Measurements from ENCODE around the gene PDSS2.

PDSS2 gene

GRCh38 chr6:107473660-107474059, 14.3 kb upstream of the PDSS2 start:
- Histone ChIP-seq H3K4me1 (ENCODE audit: control insufficient read depth in 5 of 5, insufficient read depth in 5 of 5, low read length in 5 of 5) (no peaks in the 10 kb centered on the region), H3K27ac (ENCODE audit: low read depth, low read length) (no peak overlapping the region), H3K9ac (ENCODE audit: low read length in 5 of 5) (no peak overlapping the region), H3K4me3 (ENCODE audit: low read depth in 1 of 5, low read length in 5 of 5) (no peak overlapping the region), H3K36me3 (ENCODE audit: control insufficient read depth in 5 of 5, insufficient read depth in 5 of 5, low read length in 5 of 5) (no peaks in the 10 kb centered on the region), H3K9me3 (ENCODE audit: control insufficient read depth in 5 of 5, low read length in 5 of 5) (no peaks in the 10 kb centered on the region), H3K27me3 (ENCODE audit: control insufficient read depth in 5 of 5, insufficient read depth in 4 of 5, low read length in 5 of 5) (no peaks in the 10 kb centered on the region)

DNA sequence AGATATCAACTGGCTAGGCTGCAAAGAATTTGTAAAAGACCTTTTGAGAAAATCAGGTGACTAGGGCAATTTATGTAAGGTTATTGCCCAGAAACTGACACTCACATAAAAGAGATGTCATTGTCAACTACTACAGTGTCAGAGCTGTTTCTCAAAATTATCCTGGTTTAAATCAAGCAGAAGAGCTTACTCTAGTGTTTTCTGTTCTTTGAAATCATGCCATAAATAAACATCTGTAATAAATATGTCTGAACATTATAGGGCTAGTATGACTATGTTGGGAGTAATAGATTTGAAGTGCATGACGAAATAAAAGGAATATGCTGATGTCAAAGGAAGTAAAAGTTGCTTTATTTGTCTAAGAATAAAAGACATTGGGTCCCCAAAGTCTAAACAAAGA, 11.0 kb upstream of the PDSS2 start:
- Histone ChIP-seq H3K27ac (ENCODE audit: low read depth, low read length) (no peak overlapping the region), H3K27me3 (ENCODE audit: control insufficient read depth in 5 of 5, insufficient read depth in 4 of 5, low read length in 5 of 5) (no peaks in the 10 kb centered on the region), H3K4me3 (ENCODE audit: low read depth in 1 of 5, low read length in 5 of 5) (no peak overlapping the region), H3K9ac (ENCODE audit: low read length in 5 of 5) (no peak overlapping the region), H3K9me3 (ENCODE audit: control insufficient read depth in 5 of 5, low read length in 5 of 5) (no peaks in the 10 kb centered on the region), H3K36me3 (ENCODE audit: control insufficient read depth in 5 of 5, insufficient read depth in 5 of 5, low read length in 5 of 5) (no peaks in the 10 kb centered on the region), H3K4me1 (ENCODE audit: control insufficient read depth in 5 of 5, insufficient read depth in 5 of 5, low read length in 5 of 5) (no peaks in the 10 kb centered on the region)

DNA sequence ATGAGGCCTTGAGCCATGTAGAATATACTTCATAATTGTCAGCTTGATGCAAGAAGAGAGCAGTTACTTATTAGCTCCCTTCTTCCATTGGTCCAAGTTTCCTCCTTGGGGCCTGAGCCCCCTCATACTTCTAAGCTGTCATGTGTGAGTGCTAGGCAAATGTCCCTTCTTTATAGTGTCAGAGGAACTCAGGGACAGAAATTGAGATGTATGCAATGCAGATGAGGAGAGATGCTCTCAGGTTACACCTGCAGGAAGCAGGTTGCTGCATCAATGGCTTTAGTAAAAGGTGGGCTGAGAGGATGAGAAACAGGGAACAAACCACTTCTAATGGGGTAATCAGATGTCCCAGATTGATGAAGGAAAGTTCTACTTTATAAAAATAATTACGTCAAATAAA, 6.7 kb upstream of the PDSS2 start:
- Histone ChIP-seq H3K9me3 (ENCODE audit: control insufficient read depth in 5 of 5, low read length in 5 of 5) (no peaks in the 10 kb centered on the region), H3K4me3 (ENCODE audit: low read depth in 1 of 5, low read length in 5 of 5) (no peak overlapping the region), H3K36me3 (ENCODE audit: control insufficient read depth in 5 of 5, insufficient read depth in 5 of 5, low read length in 5 of 5) (no peaks in the 10 kb centered on the region), H3K9ac (ENCODE audit: low read length in 5 of 5) (no peak overlapping the region), H3K27me3 (ENCODE audit: control insufficient read depth in 5 of 5, insufficient read depth in 4 of 5, low read length in 5 of 5) (no peaks in the 10 kb centered on the region), H3K27ac (ENCODE audit: low read depth, low read length) (no peak overlapping the region), H3K4me1 (ENCODE audit: control insufficient read depth in 5 of 5, insufficient read depth in 5 of 5, low read length in 5 of 5) (no peaks in the 10 kb centered on the region)

- Histone ChIP-seq H3K27ac (ENCODE audit: low read depth, low read length) (peak overlapping the region; percentile 91), H3K9me3 (ENCODE audit: control insufficient read depth in 5 of 5, low read length in 5 of 5) (no peaks in the 10 kb centered on the region), H3K4me1 (ENCODE audit: control insufficient read depth in 5 of 5, insufficient read depth in 5 of 5, low read length in 5 of 5) (peaks cover 0 to 17% (median 15%) of the 10 kb centered on the region in 5 donors), H3K4me3 (ENCODE audit: low read depth in 1 of 5, low read length in 5 of 5) (peak overlapping the region; percentile 81 to 99 (median 91)), H3K36me3 (ENCODE audit: control insufficient read depth in 5 of 5, insufficient read depth in 5 of 5, low read length in 5 of 5) (no peaks in the 10 kb centered on the region), H3K9ac (ENCODE audit: low read length in 5 of 5) (peak overlapping the region; percentile 71 to 83 (median 82)), H3K27me3 (ENCODE audit: control insufficient read depth in 5 of 5, insufficient read depth in 4 of 5, low read length in 5 of 5) (no peaks in the 10 kb centered on the region)
Measured at GRCh38 chr6:107460083-107460631, 793 bp upstream of the PDSS2 start.

DNA sequence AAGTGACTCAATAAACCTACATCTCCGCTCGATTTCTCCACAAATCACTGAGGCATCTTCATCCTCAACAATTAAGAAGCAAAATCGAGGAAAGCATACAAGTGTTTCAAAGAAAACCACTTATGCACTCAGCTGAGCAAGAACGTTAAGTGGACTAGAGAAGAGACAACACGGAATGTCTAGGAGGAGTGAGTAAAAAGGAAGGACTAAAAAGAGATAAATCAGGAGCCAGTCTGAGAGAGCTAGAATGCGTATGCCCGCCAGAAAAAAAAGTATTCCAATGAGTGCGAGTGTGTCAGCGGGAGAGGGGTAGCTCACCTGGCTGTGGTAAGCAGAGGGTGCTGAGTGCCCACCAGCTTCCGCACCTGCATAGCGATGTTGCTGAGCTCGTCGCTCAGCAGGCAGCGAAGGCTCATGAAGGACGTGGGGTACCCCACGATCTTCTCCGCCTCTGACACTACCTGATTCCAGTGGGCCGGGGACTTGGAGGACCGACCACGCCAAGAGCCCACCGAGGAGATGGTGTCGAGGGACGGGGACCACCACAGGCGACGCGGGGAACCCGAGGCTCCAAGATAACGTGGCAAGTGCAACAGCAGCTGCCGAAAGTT, 587 bp downstream of the PDSS2 start:
- Histone ChIP-seq H3K9ac (ENCODE audit: low read length in 5 of 5) (peak overlapping the region; percentile 75 to 99 (median 82)), H3K4me3 (ENCODE audit: low read depth in 1 of 5, low read length in 5 of 5) (peak overlapping the region; percentile 81 to 99 (median 91)), H3K9me3 (ENCODE audit: control insufficient read depth in 5 of 5, low read length in 5 of 5) (no peaks in the 10 kb centered on the region), H3K27ac (ENCODE audit: low read depth, low read length) (peak overlapping the region; percentile 91), H3K27me3 (ENCODE audit: control insufficient read depth in 5 of 5, insufficient read depth in 4 of 5, low read length in 5 of 5) (no peaks in the 10 kb centered on the region), H3K4me1 (ENCODE audit: control insufficient read depth in 5 of 5, insufficient read depth in 5 of 5, low read length in 5 of 5) (peaks cover 0 to 17% (median 15%) of the 10 kb centered on the region in 5 donors), H3K36me3 (ENCODE audit: control insufficient read depth in 5 of 5, insufficient read depth in 5 of 5, low read length in 5 of 5) (no peaks in the 10 kb centered on the region)

DNA sequence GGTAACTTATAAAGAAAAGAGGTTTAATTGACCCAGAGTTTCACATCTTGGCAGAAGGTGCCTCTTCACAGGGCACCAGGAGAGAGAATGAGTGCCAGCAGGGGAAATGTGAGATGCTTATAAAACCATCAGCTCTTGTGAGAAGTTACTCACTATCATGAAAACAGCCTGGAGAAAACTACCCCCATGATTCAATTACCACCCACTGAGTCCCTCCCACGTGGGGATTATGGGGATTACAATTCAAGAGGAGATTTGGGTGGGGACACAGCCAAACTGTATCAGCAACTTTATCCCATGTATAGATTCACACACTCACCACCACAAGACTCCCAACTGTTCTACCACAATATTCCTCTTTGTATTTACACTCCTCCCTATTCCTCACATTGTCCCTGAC, 10.6 kb downstream of the PDSS2 start:
- H3K27ac ChIP-seq (ENCODE audit: low read depth, low read length), result no peak overlapping the region
- no peak overlapping the region for H3K4me3 ChIP-seq (ENCODE audit: low read depth in 1 of 5, low read length in 5 of 5)
- H3K9ac ChIP-seq (ENCODE audit: low read length in 5 of 5), result no peak overlapping the region
- no peaks in the 10 kb centered on the region for H3K36me3 ChIP-seq (ENCODE audit: control insufficient read depth in 5 of 5, insufficient read depth in 5 of 5, low read length in 5 of 5)
- peaks cover 5 to 10% (median 10%) of the 10 kb centered on the region in 5 donors for H3K9me3 ChIP-seq (ENCODE audit: control insufficient read depth in 5 of 5, low read length in 5 of 5)
- no peaks in the 10 kb centered on the region for H3K27me3 ChIP-seq (ENCODE audit: control insufficient read depth in 5 of 5, insufficient read depth in 4 of 5, low read length in 5 of 5)
- H3K4me1 ChIP-seq (ENCODE audit: control insufficient read depth in 5 of 5, insufficient read depth in 5 of 5, low read length in 5 of 5), result peaks cover 0 to 4% (median 0%) of the 10 kb centered on the region in 5 donors

DNA sequence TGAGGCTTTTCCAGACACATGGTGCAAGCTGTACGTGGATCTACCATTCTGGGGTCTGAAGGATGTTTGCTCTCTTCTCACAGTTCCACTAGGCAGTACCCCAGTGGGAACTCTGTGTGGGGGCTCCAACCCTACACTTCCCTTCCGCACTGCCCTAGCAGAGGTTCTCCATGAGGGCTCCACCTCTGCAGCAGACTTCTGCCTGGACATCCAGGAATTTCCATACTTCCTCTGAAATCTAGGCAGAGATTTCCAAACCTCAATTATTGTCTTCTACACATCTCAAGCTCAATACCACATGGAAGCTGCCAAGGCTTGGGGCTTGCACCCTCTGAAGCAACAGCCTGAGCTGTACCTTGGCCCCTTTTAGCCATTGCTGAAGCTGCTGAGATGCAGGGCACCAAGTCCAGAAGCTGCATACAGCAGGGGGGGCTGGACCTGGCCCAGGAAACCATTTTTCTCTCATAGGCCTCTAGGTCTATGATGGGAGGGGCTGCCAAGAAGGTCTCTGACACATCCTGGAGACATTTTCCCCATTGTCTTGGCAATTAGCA, 11.6 kb downstream of the PDSS2 start:
- Histone ChIP-seq H3K9me3 (ENCODE audit: control insufficient read depth in 5 of 5, low read length in 5 of 5) (peaks cover 5 to 10% (median 10%) of the 10 kb centered on the region in 5 donors), H3K4me3 (ENCODE audit: low read depth in 1 of 5, low read length in 5 of 5) (no peak overlapping the region), H3K27me3 (ENCODE audit: control insufficient read depth in 5 of 5, insufficient read depth in 4 of 5, low read length in 5 of 5) (no peaks in the 10 kb centered on the region), H3K27ac (ENCODE audit: low read depth, low read length) (no peak overlapping the region), H3K36me3 (ENCODE audit: control insufficient read depth in 5 of 5, insufficient read depth in 5 of 5, low read length in 5 of 5) (no peaks in the 10 kb centered on the region), H3K4me1 (ENCODE audit: control insufficient read depth in 5 of 5, insufficient read depth in 5 of 5, low read length in 5 of 5) (peaks cover 0 to 4% (median 0%) of the 10 kb centered on the region in 5 donors), H3K9ac (ENCODE audit: low read length in 5 of 5) (no peak overlapping the region)

GRCh38 chr6:107444277-107444676, 15.1 kb downstream of the PDSS2 start:
- no peak overlapping the region for H3K9ac ChIP-seq (ENCODE audit: low read length in 5 of 5)
- H3K36me3 ChIP-seq (ENCODE audit: control insufficient read depth in 5 of 5, insufficient read depth in 5 of 5, low read length in 5 of 5), result no peaks in the 10 kb centered on the region
- no peaks in the 10 kb centered on the region for H3K27me3 ChIP-seq (ENCODE audit: control insufficient read depth in 5 of 5, insufficient read depth in 4 of 5, low read length in 5 of 5)
- H3K27ac ChIP-seq (ENCODE audit: low read depth, low read length), result no peak overlapping the region
- no peaks in the 10 kb centered on the region for H3K4me1 ChIP-seq (ENCODE audit: control insufficient read depth in 5 of 5, insufficient read depth in 5 of 5, low read length in 5 of 5)
- H3K9me3 ChIP-seq (ENCODE audit: control insufficient read depth in 5 of 5, low read length in 5 of 5), result peaks cover 5 to 10% (median 10%) of the 10 kb centered on the region in 5 donors
- no peak overlapping the region for H3K4me3 ChIP-seq (ENCODE audit: low read depth in 1 of 5, low read length in 5 of 5)

GRCh38 chr6:107443608-107444267, 15.6 kb downstream of the PDSS2 start:
- Histone ChIP-seq H3K27ac (ENCODE audit: low read depth, low read length) (no peak overlapping the region), H3K27me3 (ENCODE audit: control insufficient read depth in 5 of 5, insufficient read depth in 4 of 5, low read length in 5 of 5) (no peaks in the 10 kb centered on the region), H3K9me3 (ENCODE audit: control insufficient read depth in 5 of 5, low read length in 5 of 5) (peaks cover 5 to 10% (median 10%) of the 10 kb centered on the region in 5 donors), H3K36me3 (ENCODE audit: control insufficient read depth in 5 of 5, insufficient read depth in 5 of 5, low read length in 5 of 5) (no peaks in the 10 kb centered on the region), H3K9ac (ENCODE audit: low read length in 5 of 5) (no peak overlapping the region), H3K4me3 (ENCODE audit: low read depth in 1 of 5, low read length in 5 of 5) (no peak overlapping the region), H3K4me1 (ENCODE audit: control insufficient read depth in 5 of 5, insufficient read depth in 5 of 5, low read length in 5 of 5) (no peaks in the 10 kb centered on the region)

- no peaks in the 10 kb centered on the region for H3K27me3 ChIP-seq (ENCODE audit: control insufficient read depth in 5 of 5, insufficient read depth in 4 of 5, low read length in 5 of 5)
- no peaks in the 10 kb centered on the region for H3K36me3 ChIP-seq (ENCODE audit: control insufficient read depth in 5 of 5, insufficient read depth in 5 of 5, low read length in 5 of 5)
- no peak overlapping the region for H3K4me3 ChIP-seq (ENCODE audit: low read depth in 1 of 5, low read length in 5 of 5)
- no peak overlapping the region for H3K9ac ChIP-seq (ENCODE audit: low read length in 5 of 5)
- no peak overlapping the region for H3K27ac ChIP-seq (ENCODE audit: low read depth, low read length)
- no peaks in the 10 kb centered on the region for H3K4me1 ChIP-seq (ENCODE audit: control insufficient read depth in 5 of 5, insufficient read depth in 5 of 5, low read length in 5 of 5)
- peaks cover 5 to 10% (median 9%) of the 10 kb centered on the region in 5 donors for H3K9me3 ChIP-seq (ENCODE audit: control insufficient read depth in 5 of 5, low read length in 5 of 5)
Measured at GRCh38 chr6:107442938-107443607, 16.3 kb downstream of the PDSS2 start.
